Left ventricle myocardium inferior (tissue), 1 donor: ENCODE measurements around the gene C2orf42. TPM values are rescaled to one million over a fixed set of nuclear protein-coding genes. Genes with fewer than 3 reads are reported as not detected.
"Not testable (repeated sequence)": the region's sequence is repeated elsewhere in the genome, so short reads cannot be mapped to it uniquely, and the experiment has no call there.

ENCODE experiments used
- DNase-seq: peaks from one replicate; pipeline ENCODE4 v3.0.0-alpha.2; 2020
- H3K27ac ChIP-seq: fragments of 200-600 bp; replicated peaks from 2 replicates; pipeline ENCODE4 v1.8.0; 2021
- H3K27me3 ChIP-seq: fragments of 200-600 bp; 2 replicates; pipeline ENCODE4 v1.8.0; 2021; ENCODE audit warnings: low read depth
- H3K36me3 ChIP-seq: fragments of 200-600 bp; 2 replicates; pipeline ENCODE4 v1.8.0; 2021
- H3K4me1 ChIP-seq: fragments of 200-600 bp; 2 replicates; pipeline ENCODE4 v1.8.0; 2021
- H3K4me3 ChIP-seq: fragments of 200-600 bp; 2 replicates; pipeline ENCODE4 v1.8.0; 2021; ENCODE audit warnings: mild to moderate bottlenecking, moderate library complexity
- H3K9me3 ChIP-seq: fragments of 200-600 bp; replicated peaks from 2 replicates; pipeline ENCODE4 v1.8.0; 2021
- intact Hi-C: fragments of 100-400 bp; cut with micrococcal nuclease; formaldehyde crosslinking; loops from one replicate; pipeline ENCODE4 v1.11.0; 2022
- total RNA-seq: library from RNA; stranded (reverse); fragmentation: NEBNext Ultra II Directional; extraction: Animal tissue kit (Norgen Biotek cat#: 25700); gene quantifications from one replicate; pipeline ENCODE4 v1.2.1, GENCODE V29; 2021
- TF ChIP-seq, protein P1 (sequence below): fragments of 200-600 bp; IDR thresholded peaks from 2 replicates; pipeline ENCODE4 v1.8.0; 2021; ENCODE audit warnings: antibody characterized with exemption, mild to moderate bottlenecking, borderline replicate concordance
- donor health status: DM: no; HTN: yes; CAD: no; lungs with severe emphysema.

C2orf42 gene
- total RNA-seq, 1 donor from 2014 or later = 14.6 TPM

DNA sequence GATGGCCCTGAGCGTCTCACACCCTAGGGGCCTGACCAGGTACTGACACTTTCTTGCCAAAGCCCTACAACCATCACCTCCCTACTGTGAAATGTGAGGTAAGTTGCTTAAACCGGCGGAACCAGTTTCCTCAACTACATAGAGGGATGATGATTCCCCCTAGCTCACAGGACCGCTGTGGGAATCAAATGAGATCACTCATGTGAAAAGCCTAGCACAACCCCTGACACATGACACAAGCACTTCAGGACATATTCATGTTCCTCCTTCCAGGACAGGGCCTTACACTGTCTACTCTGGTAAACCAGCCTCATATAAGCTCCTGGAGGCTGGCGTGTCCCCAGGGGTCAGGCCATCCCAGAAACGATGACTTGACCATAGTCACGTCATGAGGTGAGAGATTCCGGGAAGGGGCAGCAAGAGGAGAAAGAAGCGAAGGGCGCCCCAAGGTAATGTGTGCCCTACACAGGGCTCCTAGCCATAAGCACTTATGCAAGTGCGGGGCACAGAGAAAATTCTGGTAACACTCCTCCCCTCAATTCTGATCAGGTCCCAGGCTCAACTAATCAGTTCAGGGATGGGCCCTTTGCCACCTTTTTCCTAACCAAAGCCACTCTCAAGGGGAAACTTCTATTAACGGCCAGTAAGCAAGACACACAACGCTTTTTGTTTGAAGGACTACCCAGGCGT is 49.5 kb downstream of the C2orf42 start:
- intact Hi-C loops = loop anchor here (5.0 kb wide), 1 partner anchor 229 kb away; no protein-coding TSS in a partner anchor
- peak overlapping the region; percentile 77 for H3K4me3 ChIP-seq
- no peak for DNase-seq
- TF ChIP-seq, protein P1, sequence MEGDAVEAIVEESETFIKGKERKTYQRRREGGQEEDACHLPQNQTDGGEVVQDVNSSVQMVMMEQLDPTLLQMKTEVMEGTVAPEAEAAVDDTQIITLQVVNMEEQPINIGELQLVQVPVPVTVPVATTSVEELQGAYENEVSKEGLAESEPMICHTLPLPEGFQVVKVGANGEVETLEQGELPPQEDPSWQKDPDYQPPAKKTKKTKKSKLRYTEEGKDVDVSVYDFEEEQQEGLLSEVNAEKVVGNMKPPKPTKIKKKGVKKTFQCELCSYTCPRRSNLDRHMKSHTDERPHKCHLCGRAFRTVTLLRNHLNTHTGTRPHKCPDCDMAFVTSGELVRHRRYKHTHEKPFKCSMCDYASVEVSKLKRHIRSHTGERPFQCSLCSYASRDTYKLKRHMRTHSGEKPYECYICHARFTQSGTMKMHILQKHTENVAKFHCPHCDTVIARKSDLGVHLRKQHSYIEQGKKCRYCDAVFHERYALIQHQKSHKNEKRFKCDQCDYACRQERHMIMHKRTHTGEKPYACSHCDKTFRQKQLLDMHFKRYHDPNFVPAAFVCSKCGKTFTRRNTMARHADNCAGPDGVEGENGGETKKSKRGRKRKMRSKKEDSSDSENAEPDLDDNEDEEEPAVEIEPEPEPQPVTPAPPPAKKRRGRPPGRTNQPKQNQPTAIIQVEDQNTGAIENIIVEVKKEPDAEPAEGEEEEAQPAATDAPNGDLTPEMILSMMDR = peak; percentile 30
- peak overlapping the region; percentile 99 for H3K27ac ChIP-seq
- H3K4me1 ChIP-seq = peaks cover 31% of the 10 kb centered on the region
- H3K9me3 ChIP-seq = no peaks in the 10 kb centered on the region
- no peaks in the 10 kb centered on the region for H3K27me3 ChIP-seq
- H3K36me3 ChIP-seq = no peaks in the 10 kb centered on the region

GRCh38 chr2:70140791-70141211 is 50.0 kb downstream of the C2orf42 start:
- Histone ChIP-seq H3K36me3 (no peaks in the 10 kb centered on the region), H3K27ac (peak overlapping the region; percentile 99), H3K9me3 (no peaks in the 10 kb centered on the region), H3K27me3 (no peaks in the 10 kb centered on the region), H3K4me1 (peaks cover 36% of the 10 kb centered on the region), H3K4me3 (no peak overlapping the region)
- no peak for DNase-seq
- TF ChIP-seq, protein P1 = no peak
- intact Hi-C loops = loop anchor here (5.0 kb wide), 1 partner anchor 228 kb away; no protein-coding TSS in a partner anchor

- Histone ChIP-seq H3K4me1 (peaks cover 56% of the 10 kb centered on the region), H3K27ac (peak overlapping the region; percentile 94)
- H3K4me3 ChIP-seq, H3K9me3 ChIP-seq, intact Hi-C loops, DNase-seq, H3K36me3 ChIP-seq, H3K27me3 ChIP-seq: not testable (repeated sequence)
Observed at GRCh38 chr2:70134323-70134983, 56.4 kb downstream of the C2orf42 start.

DNA sequence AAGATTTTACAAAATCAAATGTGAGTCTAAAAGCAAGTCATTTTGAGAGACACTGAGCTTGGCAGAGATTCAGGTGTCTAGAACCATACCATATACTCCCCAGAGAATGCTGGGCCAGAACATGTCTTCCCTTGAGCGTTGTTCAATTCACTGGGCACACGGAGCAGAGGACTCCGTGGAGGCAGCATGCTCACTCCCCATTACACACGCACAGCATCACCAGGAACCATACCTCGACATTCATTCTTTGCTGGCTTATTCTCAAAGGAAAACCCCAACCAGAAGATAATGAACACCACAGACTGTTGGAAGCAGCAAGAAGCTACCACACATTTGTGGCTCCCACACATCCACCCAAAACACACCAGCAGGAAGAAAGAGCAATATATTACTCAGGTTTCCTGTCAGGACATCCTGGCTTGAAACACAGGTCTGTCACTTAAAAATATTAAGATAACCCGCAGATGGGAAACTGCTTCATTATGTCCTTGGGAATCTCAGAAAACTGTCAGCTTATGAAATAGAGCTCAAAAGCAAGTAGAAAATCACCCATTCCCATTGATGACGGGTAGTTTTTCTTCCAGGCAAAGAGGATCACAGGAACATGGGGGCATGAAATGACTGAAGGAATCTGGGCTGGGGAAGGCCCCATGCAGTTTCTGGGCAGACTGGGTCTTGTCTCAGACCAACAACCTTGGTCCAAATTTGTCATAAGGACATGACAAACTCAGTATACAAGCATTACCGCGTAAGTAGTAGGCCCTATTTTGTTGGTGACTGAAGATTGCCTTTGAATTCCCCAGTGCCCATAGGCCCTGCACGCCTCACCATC is 57.1 kb downstream of the C2orf42 start:
- peaks cover 56% of the 10 kb centered on the region for H3K4me1 ChIP-seq
- H3K9me3 ChIP-seq = no peaks in the 10 kb centered on the region
- H3K36me3 ChIP-seq = no peaks in the 10 kb centered on the region
- intact Hi-C loops = no loop called here
- peak overlapping the region; percentile 94 for H3K27ac ChIP-seq
- DNase-seq = no peak
- no peaks in the 10 kb centered on the region for H3K27me3 ChIP-seq
- TF ChIP-seq, protein P1 = no peak
- no peak overlapping the region for H3K4me3 ChIP-seq

DNA sequence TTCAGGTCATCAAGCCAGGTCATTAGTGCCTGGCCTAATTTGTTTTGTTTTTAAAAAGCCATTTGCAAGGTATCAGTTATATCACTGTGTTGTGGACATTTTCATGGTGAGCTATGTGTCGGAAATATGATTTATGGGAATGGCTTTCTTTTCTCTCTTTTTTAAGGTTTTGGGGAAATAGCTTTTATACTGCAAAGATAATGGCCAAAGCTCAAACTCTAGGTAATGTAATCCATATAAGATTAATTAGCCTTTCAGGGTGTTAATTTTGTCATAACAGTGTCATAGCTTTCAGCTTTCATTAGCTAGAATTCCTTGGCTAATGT is 57.7 kb downstream of the C2orf42 start:
- DNase-seq = no peak
- no peaks in the 10 kb centered on the region for H3K9me3 ChIP-seq
- peak overlapping the region; percentile 94 for H3K27ac ChIP-seq
- no peaks in the 10 kb centered on the region for H3K36me3 ChIP-seq
- H3K27me3 ChIP-seq = no peaks in the 10 kb centered on the region
- intact Hi-C loops = no loop called here
- TF ChIP-seq, protein P1 = no peak
- peak overlapping the region; percentile 57 for H3K4me3 ChIP-seq
- peaks cover 58% of the 10 kb centered on the region for H3K4me1 ChIP-seq
